ENCODE data around the gene ZNF566.

ZNF566 gene

DNA sequence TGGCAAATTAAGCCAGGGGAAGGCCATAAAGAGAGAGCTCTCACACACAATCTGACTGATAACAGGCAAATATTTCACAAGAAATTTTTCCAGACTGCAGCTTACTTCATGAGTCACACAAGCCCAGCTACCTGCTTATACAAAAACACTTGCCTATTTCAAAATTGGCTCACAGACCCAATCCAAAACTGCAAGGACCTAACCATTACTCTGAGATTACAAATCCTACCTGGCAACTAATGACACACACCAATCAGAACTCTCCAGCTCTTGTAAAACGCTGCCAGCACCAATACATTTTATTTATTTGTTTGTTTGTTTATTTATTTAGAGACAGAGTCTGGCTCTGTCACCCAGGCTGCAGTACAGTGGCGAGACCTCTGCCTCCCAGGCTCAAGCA, 52.8 kb downstream of the ZNF566 start:
- DNase-seq = no peak

GRCh38 chr19:36423925-36424324, 65.4 kb downstream of the ZNF566 start:
- DNase-seq = no peak

DNA sequence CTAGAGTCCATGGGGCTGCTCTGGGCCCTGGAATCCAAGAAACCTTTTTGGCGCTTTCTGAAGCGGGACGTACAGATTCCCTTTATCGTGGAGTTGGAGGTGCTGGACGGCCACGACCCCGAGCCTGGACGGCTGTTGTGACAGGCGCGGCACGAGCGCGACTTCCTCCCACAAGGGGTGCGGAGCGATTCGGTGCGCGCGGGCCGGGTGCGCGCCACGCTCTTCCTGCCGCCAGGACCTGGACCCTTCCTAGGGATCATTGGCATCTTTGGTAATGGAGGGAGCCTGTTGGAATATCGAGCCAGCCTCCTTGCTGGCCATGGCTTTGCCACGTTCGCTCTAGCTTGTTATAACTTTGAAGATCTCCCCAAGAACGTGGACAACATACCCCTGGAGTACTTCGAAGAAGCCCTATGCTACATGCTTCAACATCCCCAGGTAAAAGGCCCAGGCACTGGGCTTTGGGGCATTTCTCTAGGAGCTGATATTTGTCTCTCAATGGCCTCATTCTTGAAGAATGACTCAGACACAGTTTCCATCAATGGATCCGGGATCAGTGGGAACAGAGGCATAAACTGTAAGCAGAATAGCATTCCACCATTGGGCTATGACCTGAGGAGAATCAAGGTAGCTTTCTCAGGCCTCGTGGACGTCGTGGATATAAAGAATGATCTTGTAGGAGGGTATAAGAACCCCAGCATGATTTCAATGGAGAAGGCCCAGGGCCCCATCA, 67.4 kb downstream of the ZNF566 start:
- no peak for DNase-seq

DNA sequence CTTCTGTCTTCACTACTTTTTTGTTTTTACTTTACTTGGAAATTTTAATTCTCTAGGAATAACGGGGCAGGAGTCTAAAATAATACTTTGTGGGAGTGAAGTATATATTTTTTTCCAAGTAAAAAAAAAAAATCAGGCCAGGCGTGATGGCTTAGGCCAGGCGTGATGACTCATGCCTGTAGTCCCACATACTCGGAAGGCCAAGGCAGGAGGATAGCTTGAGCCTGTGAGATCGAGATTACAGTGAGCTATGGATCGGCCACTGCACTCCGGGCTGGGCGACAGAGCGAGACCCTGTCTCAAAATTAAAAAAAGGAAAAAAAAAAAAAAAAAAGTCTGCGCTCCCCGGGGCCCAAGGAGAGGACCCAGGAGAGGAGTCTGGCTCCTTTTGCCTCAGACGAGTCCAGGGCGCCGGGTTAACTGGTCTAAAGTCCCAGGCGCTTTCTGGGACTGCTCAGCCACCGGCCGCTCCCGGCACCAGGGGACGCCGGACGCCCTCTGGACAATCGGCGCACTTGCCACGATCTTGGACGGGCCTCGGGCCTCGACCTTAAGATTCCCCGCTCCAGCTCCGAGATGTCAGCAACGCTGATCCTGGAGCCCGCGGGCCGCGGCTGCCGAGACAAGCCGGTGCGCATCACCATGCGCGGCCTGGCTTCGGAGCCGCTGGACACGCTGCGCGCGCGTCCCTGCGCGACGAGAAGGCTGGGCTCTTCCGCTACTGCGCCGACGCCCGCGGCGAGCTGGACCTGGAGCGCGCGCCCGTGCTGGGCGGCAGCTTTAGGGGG, 68.2 kb downstream of the ZNF566 start:
- DNase-seq = no peak

- DNase-seq = peak; percentile 81
These were observed 70.9 kb downstream of the ZNF566 start, which contains the start of gene ZFP82 for GRCh38 chr19:36418287-36419001. ZFP82 (minus strand) TSS chr19:36418644; CDS start chr19:36409789, 8,855 bp downstream.

- peak; percentile 29 for DNase-seq
These were observed 71.5 kb downstream of the ZNF566 start for GRCh38 chr19:36417752-36418286.

DNA sequence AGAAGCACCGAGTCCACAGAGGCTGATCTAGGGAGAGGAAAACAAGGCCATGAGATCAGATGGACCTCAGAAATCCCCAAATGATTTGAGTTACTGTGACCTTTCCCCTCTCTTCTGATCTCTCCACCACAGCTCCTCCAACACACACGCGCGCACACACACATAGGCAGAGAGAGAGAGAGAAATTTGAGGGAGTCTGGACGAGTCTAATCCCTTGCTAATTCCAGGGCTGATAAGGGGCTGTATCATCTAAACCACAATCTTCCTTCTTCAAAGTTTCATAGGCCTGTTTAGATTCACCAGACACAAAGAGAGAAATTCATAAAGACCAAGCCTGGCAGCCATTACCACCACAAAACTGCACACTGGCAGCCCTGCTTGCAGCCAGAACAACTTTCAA, 79.5 kb downstream of the ZNF566 start:
- no peak for DNase-seq

DNA sequence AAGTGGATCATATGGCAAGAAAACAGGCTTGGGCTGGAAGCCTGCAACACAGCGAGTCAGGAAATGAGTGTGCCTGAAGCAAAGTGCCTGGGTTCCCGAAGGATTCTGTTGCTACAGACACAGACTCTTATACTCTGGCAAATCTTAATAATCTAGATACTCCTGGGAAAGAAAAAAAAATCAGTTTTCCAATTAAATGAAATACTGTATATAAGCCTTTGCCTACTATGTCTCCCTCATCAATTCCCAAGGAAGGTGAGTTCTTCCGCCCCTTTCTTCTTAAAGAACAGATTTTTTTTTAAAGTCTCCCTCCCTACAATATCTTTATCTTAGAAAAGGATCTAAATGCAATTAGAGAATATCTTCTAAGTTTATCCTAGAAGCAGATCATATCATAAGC, 81.3 kb downstream of the ZNF566 start:
- DNase-seq = no peak

DNA sequence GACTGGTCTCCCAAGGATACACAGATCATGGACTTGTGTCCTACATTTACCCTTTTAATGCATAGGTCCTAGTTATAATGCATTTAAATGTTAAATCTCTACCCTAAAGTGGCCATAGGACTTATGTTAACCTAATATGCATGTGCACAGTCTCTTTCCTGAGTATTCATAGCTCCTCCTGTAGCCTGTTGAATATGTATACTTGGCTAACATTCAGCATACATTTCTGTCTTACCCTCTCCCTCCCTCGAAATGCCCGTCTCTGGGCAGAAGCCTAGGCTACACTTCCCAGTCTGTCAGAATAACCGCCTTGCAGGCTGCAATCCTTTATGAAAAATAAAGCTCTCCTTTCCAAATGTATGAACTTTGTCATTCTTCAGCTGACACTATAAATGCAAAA, 84.9 kb downstream of the ZNF566 start:
- DNase-seq = no peak

DNA sequence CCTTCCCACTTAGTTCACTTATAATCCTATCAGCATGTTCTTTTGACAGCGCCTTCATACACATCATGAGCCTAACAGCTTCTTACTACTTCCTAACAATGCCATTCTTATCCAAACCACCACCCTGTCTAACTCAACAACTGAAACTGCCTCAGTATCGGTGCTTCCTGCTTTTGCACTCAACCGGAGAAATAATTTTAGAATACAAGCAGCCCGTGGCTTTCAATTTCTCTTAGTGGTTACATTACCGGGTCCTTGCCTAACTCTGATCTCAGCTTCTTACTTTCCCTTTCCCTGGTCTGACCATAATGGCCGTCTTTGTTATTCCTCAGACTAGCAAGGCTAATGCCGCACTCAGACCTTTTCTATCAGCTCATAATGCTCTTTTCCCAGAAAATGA, 87.9 kb downstream of the ZNF566 start:
- no peak for DNase-seq

GRCh38 chr19:36398571-36398970, 90.8 kb downstream of the ZNF566 start:
- no peak for DNase-seq

Data from activated CD4-positive, CD25-positive, alpha-beta regulatory T cell treated with anti-CD3 and anti-CD28 coated beads, Interleukin-2, amount 50 U/mL, for 72 hours (primary cell).